ENCODE results near the gene CYP26B1. TPM values are rescaled to one million over a fixed set of nuclear protein-coding genes. Genes with fewer than 3 reads are reported as not detected.

CYP26B1 gene
- total and polyA plus RNA-seq, 2 experiments from 2014 or later, result 3.9 to 6.5 TPM

DNA sequence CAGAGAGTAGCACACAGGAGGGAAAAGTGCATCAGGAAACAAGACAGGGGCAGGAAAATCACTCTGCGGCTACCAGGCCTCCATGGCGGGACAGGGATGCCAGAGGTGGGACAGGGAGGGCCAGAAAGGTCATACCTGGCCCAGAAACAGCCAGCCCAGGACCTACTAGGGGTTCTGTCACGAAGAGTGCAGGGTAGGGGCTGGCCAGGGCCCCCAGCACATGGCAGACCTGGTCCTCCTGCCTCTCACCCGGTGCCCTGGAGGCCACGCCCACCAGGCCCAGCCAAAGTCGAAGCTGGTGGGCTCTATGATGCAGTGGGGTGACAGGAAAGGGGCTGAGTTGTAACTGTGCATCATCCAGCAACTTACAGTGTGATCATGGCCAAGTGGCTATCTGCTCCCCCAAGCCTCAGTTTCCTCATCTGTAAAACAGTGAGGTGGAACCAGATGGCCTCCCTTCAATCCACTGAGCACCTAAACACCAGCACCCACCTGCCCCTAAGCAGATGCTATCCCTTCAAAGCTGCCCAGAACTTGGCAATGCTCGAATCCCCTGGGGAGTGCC lies 10.6 kb downstream of the CYP26B1 start:
- TF ChIP-seq EZH2phosphoT487 (IDR thresholded peaks at IDR 0.05; ENCODE audit: low read depth, severe bottlenecking, unreplicated experiment) (no peak), EZH2 (IDR thresholded peaks at IDR 0.05; ENCODE audit: borderline replicate concordance) (no peak)
- TF ChIP-seq, protein P1, sequence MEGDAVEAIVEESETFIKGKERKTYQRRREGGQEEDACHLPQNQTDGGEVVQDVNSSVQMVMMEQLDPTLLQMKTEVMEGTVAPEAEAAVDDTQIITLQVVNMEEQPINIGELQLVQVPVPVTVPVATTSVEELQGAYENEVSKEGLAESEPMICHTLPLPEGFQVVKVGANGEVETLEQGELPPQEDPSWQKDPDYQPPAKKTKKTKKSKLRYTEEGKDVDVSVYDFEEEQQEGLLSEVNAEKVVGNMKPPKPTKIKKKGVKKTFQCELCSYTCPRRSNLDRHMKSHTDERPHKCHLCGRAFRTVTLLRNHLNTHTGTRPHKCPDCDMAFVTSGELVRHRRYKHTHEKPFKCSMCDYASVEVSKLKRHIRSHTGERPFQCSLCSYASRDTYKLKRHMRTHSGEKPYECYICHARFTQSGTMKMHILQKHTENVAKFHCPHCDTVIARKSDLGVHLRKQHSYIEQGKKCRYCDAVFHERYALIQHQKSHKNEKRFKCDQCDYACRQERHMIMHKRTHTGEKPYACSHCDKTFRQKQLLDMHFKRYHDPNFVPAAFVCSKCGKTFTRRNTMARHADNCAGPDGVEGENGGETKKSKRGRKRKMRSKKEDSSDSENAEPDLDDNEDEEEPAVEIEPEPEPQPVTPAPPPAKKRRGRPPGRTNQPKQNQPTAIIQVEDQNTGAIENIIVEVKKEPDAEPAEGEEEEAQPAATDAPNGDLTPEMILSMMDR (IDR thresholded peaks at IDR 0.05; ENCODE audit: poor library complexity), result no peak
- WGBS (ENCODE audit: low lambda C conversion rate, missing lambda C conversion rate), result 70% methylated on average over 7 of the region's 7 CpGs
- Histone ChIP-seq H3K36me3 (replicated peaks; ENCODE audit: insufficient read depth, low read depth) (no peaks in the 10 kb centered on the region), H3K4me3 (no peak overlapping the region), H3K79me2 (no peaks in the 10 kb centered on the region), H2AFZ (no peak overlapping the region), H3K9me2 (replicated peaks; ENCODE audit: insufficient read depth) (no peaks in the 10 kb centered on the region), H3K4me1 (ENCODE audit: insufficient read depth) (no peaks in the 10 kb centered on the region), H3K4me2 (no peak overlapping the region), H3K27me3 (peaks cover under 1% of the 10 kb centered on the region), H3K27ac (no peak overlapping the region), H3K9me3 (ENCODE audit: low read depth) (no peaks in the 10 kb centered on the region), H4K20me1 (ENCODE audit: insufficient read depth, poor library complexity, severe bottlenecking) (no peaks in the 10 kb centered on the region)
- DNase-seq (ENCODE audit: low spot score), result no peak

DNA sequence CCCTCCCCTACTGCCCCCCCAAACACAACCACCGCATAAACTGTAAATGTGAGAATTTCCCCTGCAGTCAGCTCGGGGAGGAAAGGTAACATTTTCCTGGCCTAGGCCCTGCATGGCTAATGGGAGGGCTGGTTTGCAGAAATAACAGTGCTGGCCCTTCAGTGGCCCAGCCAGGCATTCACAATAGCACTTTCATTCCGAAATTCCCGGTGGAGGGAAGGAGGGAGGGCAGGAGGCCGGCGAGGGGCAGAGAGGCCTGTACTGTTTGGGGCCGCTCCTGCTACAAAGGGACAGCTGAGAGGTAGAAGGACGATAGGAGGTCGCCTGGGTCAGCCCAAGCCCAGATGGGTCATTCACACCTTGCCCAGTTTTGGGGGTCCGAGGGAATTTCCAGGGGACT lies 11.3 kb downstream of the CYP26B1 start:
- H3K27ac ChIP-seq, result no peak overlapping the region
- H3K79me2 ChIP-seq, result no peaks in the 10 kb centered on the region
- no peaks in the 10 kb centered on the region for H3K27me3 ChIP-seq
- H4K20me1 ChIP-seq (ENCODE audit: insufficient read depth, poor library complexity, severe bottlenecking), result no peaks in the 10 kb centered on the region
- H3K4me3 ChIP-seq, result no peak overlapping the region
- 87% methylated on average over 10 of the region's 10 CpGs for WGBS (ENCODE audit: low lambda C conversion rate, missing lambda C conversion rate)
- no peaks in the 10 kb centered on the region for H3K9me3 ChIP-seq (ENCODE audit: low read depth)
- no peak for TF ChIP-seq EZH2phosphoT487 (IDR thresholded peaks at IDR 0.05; ENCODE audit: low read depth, severe bottlenecking, unreplicated experiment)
- TF ChIP-seq EZH2 (IDR thresholded peaks at IDR 0.05; ENCODE audit: borderline replicate concordance), result no peak
- TF ChIP-seq, protein P1 (IDR thresholded peaks at IDR 0.05; ENCODE audit: poor library complexity), result no peak
- H3K4me1 ChIP-seq (ENCODE audit: insufficient read depth), result no peaks in the 10 kb centered on the region
- H3K4me2 ChIP-seq, result no peak overlapping the region
- H3K9me2 ChIP-seq (replicated peaks; ENCODE audit: insufficient read depth), result no peaks in the 10 kb centered on the region
- H3K36me3 ChIP-seq (replicated peaks; ENCODE audit: insufficient read depth, low read depth), result no peaks in the 10 kb centered on the region
- DNase-seq (ENCODE audit: low spot score), result no peak
- no peak overlapping the region for H2AFZ ChIP-seq

DNA sequence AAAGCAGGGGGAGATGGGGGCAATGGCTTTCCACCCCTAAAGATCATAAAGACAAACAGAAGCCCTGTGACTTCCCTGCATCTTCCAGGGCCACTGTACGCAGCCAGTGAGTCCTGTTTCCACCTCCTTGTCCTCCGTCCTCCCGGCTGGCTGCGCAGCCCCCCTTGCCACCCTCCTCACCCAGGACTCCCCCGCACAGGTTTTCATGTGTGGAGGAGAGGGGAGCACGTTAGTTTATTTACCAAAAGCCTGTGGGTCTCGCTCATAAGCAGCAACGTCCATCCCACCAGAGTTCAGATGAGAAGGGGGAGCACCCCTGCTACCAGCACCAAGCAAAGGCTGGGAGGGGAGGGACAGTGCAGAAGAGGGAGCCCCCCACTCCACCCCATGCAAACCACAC lies 11.7 kb downstream of the CYP26B1 start:
- Histone ChIP-seq H4K20me1 (ENCODE audit: insufficient read depth, poor library complexity, severe bottlenecking) (no peaks in the 10 kb centered on the region), H3K9me3 (ENCODE audit: low read depth) (no peaks in the 10 kb centered on the region), H2AFZ (no peak overlapping the region), H3K27me3 (no peaks in the 10 kb centered on the region), H3K9me2 (replicated peaks; ENCODE audit: insufficient read depth) (no peaks in the 10 kb centered on the region), H3K4me3 (no peak overlapping the region), H3K4me2 (no peak overlapping the region), H3K79me2 (no peaks in the 10 kb centered on the region), H3K36me3 (replicated peaks; ENCODE audit: insufficient read depth, low read depth) (no peaks in the 10 kb centered on the region), H3K27ac (no peak overlapping the region), H3K4me1 (ENCODE audit: insufficient read depth) (peaks cover under 1% of the 10 kb centered on the region)
- no peak for DNase-seq (ENCODE audit: low spot score)
- TF ChIP-seq EZH2 (IDR thresholded peaks at IDR 0.05; ENCODE audit: borderline replicate concordance) (no peak), EZH2phosphoT487 (IDR thresholded peaks at IDR 0.05; ENCODE audit: low read depth, severe bottlenecking, unreplicated experiment) (no peak)
- TF ChIP-seq, protein P1 (IDR thresholded peaks at IDR 0.05; ENCODE audit: poor library complexity), result no peak
- WGBS (ENCODE audit: low lambda C conversion rate, missing lambda C conversion rate), result 92% methylated on average over 6 of the region's 8 CpGs
